Astrocyte (in vitro differentiated cells and primary cell): ENCODE measurements around the gene KLRB1. TPM values are rescaled to one million over a fixed set of nuclear protein-coding genes. Genes with fewer than 3 reads are reported as not detected.

Experiments
- DNase-seq: peaks from one replicate; pipeline ENCODE4 v3.0.0-alpha.2; 2010; ENCODE audit warnings: low read depth
- FAIRE-seq: peaks from 2 replicates; lab custom pipeline; 2011; peaks lifted over from hg19 to GRCh38; lab: Jason Lieb, UNC
- H2AFZ ChIP-seq: 2 replicates; pipeline ENCODE4 v1.6.0; 2012; ENCODE audit warnings: low read depth, low read length, inconsistent platforms
- H3K27ac ChIP-seq: 2 replicates; pipeline ENCODE4 v1.5.1; 2011; ENCODE audit warnings: low read depth, low read length, inconsistent platforms
- H3K27me3 ChIP-seq: 2 replicates; pipeline ENCODE4 v1.6.0; 2011; ENCODE audit warnings: low read length, inconsistent platforms; ENCODE audit not compliant: insufficient read depth
- H3K36me3 ChIP-seq: 2 replicates; pipeline ENCODE4 v1.5.1; 2011; ENCODE audit warnings: low read length, inconsistent platforms; ENCODE audit not compliant: insufficient read depth
- H3K4me1 ChIP-seq: 2 replicates; pipeline ENCODE4 v1.5.1; 2011; ENCODE audit warnings: low read length, inconsistent platforms; ENCODE audit not compliant: insufficient read depth
- H3K4me2 ChIP-seq: 2 replicates; pipeline ENCODE4 v1.6.0; 2012; ENCODE audit warnings: low read length, inconsistent platforms
- H3K4me3 ChIP-seq: 2 replicates; pipeline ENCODE4 v1.5.1; 2011; ENCODE audit warnings: low read depth, mild to moderate bottlenecking, low read length, inconsistent platforms; ENCODE audit not compliant: insufficient read depth
- H3K79me2 ChIP-seq: 2 replicates; pipeline ENCODE4 v1.6.0; 2012; ENCODE audit warnings: mild to moderate bottlenecking, low read length, inconsistent platforms; ENCODE audit not compliant: insufficient read depth
- H3K9ac ChIP-seq: 2 replicates; pipeline ENCODE4 v1.6.0; 2012; ENCODE audit warnings: mild to moderate bottlenecking, low read length, inconsistent platforms
- H3K9me3 ChIP-seq: 2 replicates; pipeline ENCODE4 v1.5.1; 2012; ENCODE audit warnings: low read depth, mild to moderate bottlenecking, low read length, inconsistent platforms; ENCODE audit not compliant: insufficient read depth
- H4K20me1 ChIP-seq: 2 replicates; pipeline ENCODE4 v1.6.0; 2012; ENCODE audit warnings: low read length, inconsistent platforms; ENCODE audit not compliant: insufficient read depth
- H3K27ac Mint-ChIP-seq: one replicate; pipeline ENCODE4 v1.8.0; 2021; ENCODE audit warnings: mild to moderate bottlenecking, mixed read lengths; ENCODE audit not compliant: unreplicated experiment
- H3K27me3 Mint-ChIP-seq: one replicate; pipeline ENCODE4 v1.8.0; 2021; ENCODE audit warnings: low read depth, mixed read lengths; ENCODE audit not compliant: unreplicated experiment
- H3K36me3 Mint-ChIP-seq: one replicate; pipeline ENCODE4 v1.8.0; 2021; ENCODE audit warnings: low read depth, mixed read lengths; ENCODE audit not compliant: unreplicated experiment
- H3K4me1 Mint-ChIP-seq: one replicate; pipeline ENCODE4 v1.8.0; 2021; ENCODE audit warnings: low read depth, mixed read lengths; ENCODE audit not compliant: unreplicated experiment
- H3K4me3 Mint-ChIP-seq: one replicate; pipeline ENCODE4 v1.8.0; 2021; ENCODE audit warnings: mild to moderate bottlenecking, moderate library complexity, mixed read lengths; ENCODE audit not compliant: unreplicated experiment
- H3K9me3 Mint-ChIP-seq: one replicate; pipeline ENCODE4 v1.8.0; 2021; ENCODE audit warnings: mild to moderate bottlenecking, mixed read lengths; ENCODE audit not compliant: unreplicated experiment
- EZH2 ChIP-seq: IDR thresholded peaks from 2 replicates; pipeline ENCODE4 v1.6.1; 2012; ENCODE audit warnings: mild to moderate bottlenecking, low read length, inconsistent platforms; ENCODE audit not compliant: insufficient read depth
- total RNA-seq: library from RNA; stranded (reverse); gene quantifications from 2 replicates; pipeline ENCODE4 v1.2.1, GENCODE V29; 2021
- TF ChIP-seq, protein P1 (sequence below): IDR thresholded peaks from 2 replicates; pipeline ENCODE4 v1.5.1; 2011; ENCODE audit warnings: low read depth, mild to moderate bottlenecking, inconsistent platforms, low read length, moderate library complexity; ENCODE audit not compliant: insufficient read depth

Gene KLRB1
- total RNA-seq, 1 donor from 2014 or later: not detected

DNA sequence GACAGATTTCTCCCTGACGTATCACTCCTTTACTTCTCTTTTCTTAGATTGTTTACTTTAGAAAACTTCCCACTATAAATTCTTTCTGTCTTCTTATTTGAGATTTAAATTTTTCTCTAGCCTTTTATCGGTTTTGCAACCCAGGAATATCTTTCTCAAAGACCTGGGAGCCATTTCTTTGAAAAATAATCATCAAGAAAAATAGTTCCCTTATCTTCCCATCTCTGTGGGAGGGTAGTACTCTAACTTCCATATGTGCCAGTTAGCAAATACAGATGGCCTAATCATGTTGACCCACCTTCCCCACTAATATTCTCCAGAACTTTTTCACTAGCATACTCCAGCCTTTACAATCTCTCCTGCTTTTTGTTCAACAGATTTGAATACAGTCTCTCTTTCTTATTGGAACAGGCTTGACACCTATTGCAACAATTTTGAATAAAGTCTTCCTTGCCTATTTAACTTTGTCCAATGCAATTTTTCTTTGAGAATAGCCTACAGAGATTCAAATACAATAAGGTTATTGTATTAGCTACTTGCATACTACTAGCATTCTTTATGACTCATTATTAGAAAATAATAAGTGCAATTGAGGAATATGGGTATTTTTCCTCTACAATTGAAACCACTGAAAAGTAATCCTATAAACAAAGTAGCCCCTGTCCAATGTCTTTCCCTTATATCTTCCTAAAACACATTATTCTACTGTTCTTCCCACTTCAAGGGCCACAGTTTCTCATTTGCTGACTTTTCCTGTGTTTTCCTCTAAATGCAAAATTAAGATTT lies 27.4 kb upstream of the KLRB1 start:
- no peak for FAIRE-seq
- H3K4me2 ChIP-seq: no peak overlapping the region
- no peaks in the 10 kb centered on the region for H3K9me3 Mint-ChIP-seq

DNA sequence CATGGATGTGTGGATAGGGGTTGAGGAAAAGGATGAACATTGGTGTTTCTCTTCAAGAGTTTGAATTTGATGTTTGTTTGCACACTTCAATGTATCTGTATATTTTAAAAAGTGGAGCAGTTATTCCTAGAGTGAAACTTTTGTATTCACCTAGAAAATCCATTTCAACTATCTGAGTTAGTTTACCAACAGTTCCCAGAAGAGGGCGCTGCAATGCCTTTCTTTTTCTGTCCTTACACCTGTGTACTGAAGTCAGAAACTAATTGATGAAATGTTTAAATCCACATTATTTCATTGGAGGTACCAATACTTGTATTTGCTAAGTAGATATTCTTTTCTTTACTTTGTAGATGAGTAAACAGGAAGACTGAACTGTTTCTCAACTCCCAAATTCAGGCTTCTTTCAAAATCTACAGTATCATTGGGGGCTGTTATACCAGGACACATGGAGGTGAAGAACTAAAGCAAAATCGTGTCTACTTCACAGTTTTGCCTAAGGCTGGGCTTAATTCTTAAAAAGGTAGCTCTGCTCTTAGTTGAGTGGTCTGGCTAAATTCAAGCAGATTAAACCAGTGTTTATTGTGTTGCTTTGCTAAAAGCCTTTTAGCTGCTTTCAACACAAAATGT lies 26.6 kb upstream of the KLRB1 start:
- peak; percentile 90 for FAIRE-seq

More for the DNA sequence above, 27.4 kb upstream of the KLRB1 start:
- no peak for DNase-seq
- no peak overlapping the region for H3K4me3 Mint-ChIP-seq
- TF ChIP-seq, protein P1, sequence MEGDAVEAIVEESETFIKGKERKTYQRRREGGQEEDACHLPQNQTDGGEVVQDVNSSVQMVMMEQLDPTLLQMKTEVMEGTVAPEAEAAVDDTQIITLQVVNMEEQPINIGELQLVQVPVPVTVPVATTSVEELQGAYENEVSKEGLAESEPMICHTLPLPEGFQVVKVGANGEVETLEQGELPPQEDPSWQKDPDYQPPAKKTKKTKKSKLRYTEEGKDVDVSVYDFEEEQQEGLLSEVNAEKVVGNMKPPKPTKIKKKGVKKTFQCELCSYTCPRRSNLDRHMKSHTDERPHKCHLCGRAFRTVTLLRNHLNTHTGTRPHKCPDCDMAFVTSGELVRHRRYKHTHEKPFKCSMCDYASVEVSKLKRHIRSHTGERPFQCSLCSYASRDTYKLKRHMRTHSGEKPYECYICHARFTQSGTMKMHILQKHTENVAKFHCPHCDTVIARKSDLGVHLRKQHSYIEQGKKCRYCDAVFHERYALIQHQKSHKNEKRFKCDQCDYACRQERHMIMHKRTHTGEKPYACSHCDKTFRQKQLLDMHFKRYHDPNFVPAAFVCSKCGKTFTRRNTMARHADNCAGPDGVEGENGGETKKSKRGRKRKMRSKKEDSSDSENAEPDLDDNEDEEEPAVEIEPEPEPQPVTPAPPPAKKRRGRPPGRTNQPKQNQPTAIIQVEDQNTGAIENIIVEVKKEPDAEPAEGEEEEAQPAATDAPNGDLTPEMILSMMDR: no peak
- no peak for TF ChIP-seq EZH2
- H3K27ac Mint-ChIP-seq: no peak overlapping the region
- no peaks in the 10 kb centered on the region for H3K4me1 ChIP-seq
- H2AFZ ChIP-seq: no peak overlapping the region
- peaks cover 2% of the 10 kb centered on the region for H3K27me3 Mint-ChIP-seq
- H3K4me1 Mint-ChIP-seq: no peaks in the 10 kb centered on the region
- no peaks in the 10 kb centered on the region for H3K9me3 ChIP-seq
- no peak overlapping the region for H3K4me3 ChIP-seq
- no peak overlapping the region for H3K27ac ChIP-seq
- no peaks in the 10 kb centered on the region for H3K36me3 Mint-ChIP-seq
- no peak overlapping the region for H3K9ac ChIP-seq
- no peaks in the 10 kb centered on the region for H3K27me3 ChIP-seq
- H3K36me3 ChIP-seq: no peaks in the 10 kb centered on the region
- H3K79me2 ChIP-seq: no peaks in the 10 kb centered on the region
- H4K20me1 ChIP-seq: no peaks in the 10 kb centered on the region

More for the DNA sequence above, 26.6 kb upstream of the KLRB1 start:
- H3K27ac ChIP-seq: no peak overlapping the region
- no peak overlapping the region for H3K9ac ChIP-seq
- no peak overlapping the region for H3K4me2 ChIP-seq
- DNase-seq: no peak
- no peaks in the 10 kb centered on the region for H3K9me3 ChIP-seq
- no peaks in the 10 kb centered on the region for H3K36me3 ChIP-seq
- Mint-ChIP-seq H3K27ac (no peak overlapping the region), H3K27me3 (peaks cover 2% of the 10 kb centered on the region), H3K9me3 (no peaks in the 10 kb centered on the region), H3K36me3 (no peaks in the 10 kb centered on the region), H3K4me3 (no peak overlapping the region), H3K4me1 (no peaks in the 10 kb centered on the region)
- no peaks in the 10 kb centered on the region for H4K20me1 ChIP-seq
- no peaks in the 10 kb centered on the region for H3K79me2 ChIP-seq
- H3K4me1 ChIP-seq: no peaks in the 10 kb centered on the region
- H3K4me3 ChIP-seq: no peak overlapping the region
- H2AFZ ChIP-seq: no peak overlapping the region
- TF ChIP-seq EZH2: no peak
- TF ChIP-seq, protein P1: peak; percentile 81
- H3K27me3 ChIP-seq: no peaks in the 10 kb centered on the region
